GM12878 (cell line): ENCODE data around the gene PLIN3.

Experiments used
- CHD4 ChIP-seq: fragments of 200-600 bp; sonication (generic); IDR thresholded peaks from 2 replicates; pipeline ENCODE4 v1.6.1; 2016; ENCODE audit warnings: mild to moderate bottlenecking
- CTCF ChIP-seq, 3 experiments: IDR thresholded peaks in 2 of 3; conservative IDR thresholded peaks in 1 of 3; 2 replicates each; pipeline ENCODE4 v1.5.1; 2011; ENCODE audit warnings: low read depth in 3 of 3, low read length in 3 of 3, mild to moderate bottlenecking in 3 of 3, control low read depth in 2 of 3, moderate library complexity in 2 of 3, inconsistent platforms in 1 of 3, mixed read lengths in 1 of 3; ENCODE audit not compliant: control insufficient read depth in 2 of 3, insufficient read depth in 1 of 3; ENCODE audit errors: extremely low read depth in 1 of 3
- NRF1 ChIP-seq: conservative IDR thresholded peaks from 2 replicates; pipeline ENCODE4 v1.6.1; 2011; ENCODE audit warnings: mild to moderate bottlenecking, low read depth, low read length, improper control_type of control experiment
- POLR2A ChIP-seq: IDR thresholded peaks from 2 replicates; pipeline ENCODE4 v1.6.1; 2011; ENCODE audit warnings: low read depth, mild to moderate bottlenecking, low read length

DNA sequence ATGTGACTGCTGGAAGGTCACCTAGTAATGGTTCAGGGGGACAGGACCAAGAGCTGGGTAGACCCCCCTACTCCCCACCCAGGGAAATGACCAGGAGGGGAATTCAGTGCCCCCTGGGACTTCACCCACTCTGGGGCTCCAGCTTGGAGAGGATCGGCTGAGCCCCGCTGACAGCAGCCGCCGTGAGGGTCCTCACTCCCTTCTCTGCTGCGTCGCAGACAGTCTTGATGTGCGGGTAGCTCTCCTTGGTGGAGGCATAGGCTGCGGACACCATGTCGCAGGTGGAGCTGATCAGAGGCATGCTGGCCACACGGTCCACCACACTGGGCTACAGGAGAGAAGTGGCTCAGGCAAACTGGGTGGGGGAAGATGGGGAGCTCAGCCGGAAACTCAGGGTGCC lies 7.8 kb downstream of the PLIN3 start:
- no peak for TF ChIP-seq CTCF (IDR thresholded peaks at IDR 0.05 in 2 of 3, conservative IDR thresholded peaks at IDR 0.05 in 1 of 3; ENCODE audit: control insufficient read depth in 2 of 3, extremely low read depth in 1 of 3, insufficient read depth in 1 of 3, low read depth in 3 of 3, low read length in 3 of 3)
- no peak for TF ChIP-seq POLR2A
- no peak for TF ChIP-seq NRF1
- TF ChIP-seq CHD4 = no peak
